ENCODE data around the gene COL4A2.

The COL4A2 gene

DNA sequence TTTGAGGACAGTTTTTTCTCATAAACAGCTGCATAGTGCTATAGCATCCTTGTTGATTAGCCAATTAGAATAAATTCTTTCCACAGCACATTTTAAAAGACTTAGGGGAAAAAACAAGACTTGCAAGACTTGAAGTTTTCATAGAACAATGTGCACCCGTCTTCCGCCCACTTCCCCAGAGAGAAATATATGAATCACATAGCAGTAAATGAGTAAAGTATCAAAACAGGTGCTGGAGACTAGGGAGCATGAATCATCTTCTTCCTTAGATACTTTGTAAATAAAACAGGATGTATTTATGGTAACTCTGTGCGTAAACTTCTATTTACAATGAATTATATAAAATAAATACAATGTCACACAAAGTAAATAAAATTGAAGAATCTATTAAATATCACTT is 75.1 kb downstream of the COL4A2 start:
- DNase-seq: no peak

DNA sequence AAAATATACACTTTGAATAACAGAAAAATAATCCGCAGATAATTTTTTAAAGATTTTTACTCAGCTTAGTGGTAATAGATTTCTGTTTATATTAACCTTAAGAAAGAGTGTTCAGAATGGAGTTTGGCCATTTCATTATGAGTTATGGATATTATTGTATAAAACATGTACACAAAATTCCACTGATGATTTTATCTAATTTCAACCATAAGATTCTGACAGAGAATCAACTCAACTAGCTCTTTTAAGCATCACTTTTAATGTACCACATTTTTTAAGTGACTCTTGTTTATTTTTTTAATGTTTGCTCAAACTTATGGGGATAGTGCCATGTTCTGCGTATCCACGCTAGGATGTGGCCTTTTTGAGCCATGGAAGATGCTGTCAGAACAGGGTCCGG is 75.7 kb downstream of the COL4A2 start:
- Histone ChIP-seq H3K27me3 (ENCODE audit: insufficient read depth, low read depth, severe bottlenecking) (no peaks in the 10 kb centered on the region), H3K9me3 (ENCODE audit: severe bottlenecking) (peaks cover 4% of the 10 kb centered on the region), H3K36me3 (no peaks in the 10 kb centered on the region), H3K4me3 (ENCODE audit: low read depth, low read length) (no peak overlapping the region), H3K27ac (no peak overlapping the region)
- TF ChIP-seq, protein P1, sequence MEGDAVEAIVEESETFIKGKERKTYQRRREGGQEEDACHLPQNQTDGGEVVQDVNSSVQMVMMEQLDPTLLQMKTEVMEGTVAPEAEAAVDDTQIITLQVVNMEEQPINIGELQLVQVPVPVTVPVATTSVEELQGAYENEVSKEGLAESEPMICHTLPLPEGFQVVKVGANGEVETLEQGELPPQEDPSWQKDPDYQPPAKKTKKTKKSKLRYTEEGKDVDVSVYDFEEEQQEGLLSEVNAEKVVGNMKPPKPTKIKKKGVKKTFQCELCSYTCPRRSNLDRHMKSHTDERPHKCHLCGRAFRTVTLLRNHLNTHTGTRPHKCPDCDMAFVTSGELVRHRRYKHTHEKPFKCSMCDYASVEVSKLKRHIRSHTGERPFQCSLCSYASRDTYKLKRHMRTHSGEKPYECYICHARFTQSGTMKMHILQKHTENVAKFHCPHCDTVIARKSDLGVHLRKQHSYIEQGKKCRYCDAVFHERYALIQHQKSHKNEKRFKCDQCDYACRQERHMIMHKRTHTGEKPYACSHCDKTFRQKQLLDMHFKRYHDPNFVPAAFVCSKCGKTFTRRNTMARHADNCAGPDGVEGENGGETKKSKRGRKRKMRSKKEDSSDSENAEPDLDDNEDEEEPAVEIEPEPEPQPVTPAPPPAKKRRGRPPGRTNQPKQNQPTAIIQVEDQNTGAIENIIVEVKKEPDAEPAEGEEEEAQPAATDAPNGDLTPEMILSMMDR (IDR thresholded peaks at IDR 0.05; ENCODE audit: low read depth, low read length): no peak
- no peak for DNase-seq

More for the DNA sequence above, 75.1 kb downstream of the COL4A2 start:
- Histone ChIP-seq H3K27ac (no peak overlapping the region), H3K9me3 (ENCODE audit: severe bottlenecking) (peaks cover 4% of the 10 kb centered on the region), H3K36me3 (no peaks in the 10 kb centered on the region), H3K4me3 (ENCODE audit: low read depth, low read length) (no peak overlapping the region), H3K27me3 (ENCODE audit: insufficient read depth, low read depth, severe bottlenecking) (no peaks in the 10 kb centered on the region)
- TF ChIP-seq, protein P1 (IDR thresholded peaks at IDR 0.05; ENCODE audit: low read depth, low read length): no peak

DNA sequence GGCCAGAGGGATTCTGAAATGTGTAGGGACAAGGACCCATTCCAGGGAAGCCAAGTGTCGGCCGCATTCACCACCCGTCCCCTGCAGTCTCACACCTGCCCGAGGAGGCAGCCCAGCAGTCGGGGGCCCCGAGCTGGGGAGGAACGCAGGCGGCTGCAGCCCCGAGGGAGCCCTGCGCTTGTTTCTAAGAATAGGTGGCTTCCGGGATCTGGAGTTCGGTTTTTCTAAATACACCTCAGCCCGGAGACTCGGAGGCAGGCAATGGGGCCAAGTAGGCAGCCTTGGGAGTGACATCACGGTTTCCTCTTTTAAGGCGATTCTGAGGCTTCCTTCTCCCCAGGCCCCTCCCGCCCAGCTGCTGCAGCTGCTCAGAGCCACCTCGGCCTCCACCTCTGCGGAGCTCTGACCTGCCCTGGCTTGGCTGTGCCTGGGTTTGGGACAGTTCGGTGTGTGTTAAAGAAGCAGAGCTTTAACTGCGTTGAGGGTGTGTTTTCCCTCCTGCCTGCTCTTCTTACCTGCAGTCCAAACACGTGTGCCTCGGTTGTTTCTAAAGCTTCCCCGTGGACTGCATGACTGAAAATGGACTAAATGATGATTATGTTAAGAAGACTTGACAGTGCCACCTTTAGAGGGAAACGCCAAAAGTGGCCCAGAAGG is 80.5 kb downstream of the COL4A2 start:
- TF ChIP-seq, protein P1 (IDR thresholded peaks at IDR 0.05; ENCODE audit: low read depth, low read length): no peak
- no peak for DNase-seq
- Histone ChIP-seq H3K27ac (no peak overlapping the region), H3K9me3 (ENCODE audit: severe bottlenecking) (peaks cover 4% of the 10 kb centered on the region), H3K36me3 (0 out of 2 replicates have a peak, but pooled peaks cover 3% of the 10 kb centered on the region), H3K27me3 (ENCODE audit: insufficient read depth, low read depth, severe bottlenecking) (no peaks in the 10 kb centered on the region), H3K4me3 (ENCODE audit: low read depth, low read length) (no peak overlapping the region)

DNA sequence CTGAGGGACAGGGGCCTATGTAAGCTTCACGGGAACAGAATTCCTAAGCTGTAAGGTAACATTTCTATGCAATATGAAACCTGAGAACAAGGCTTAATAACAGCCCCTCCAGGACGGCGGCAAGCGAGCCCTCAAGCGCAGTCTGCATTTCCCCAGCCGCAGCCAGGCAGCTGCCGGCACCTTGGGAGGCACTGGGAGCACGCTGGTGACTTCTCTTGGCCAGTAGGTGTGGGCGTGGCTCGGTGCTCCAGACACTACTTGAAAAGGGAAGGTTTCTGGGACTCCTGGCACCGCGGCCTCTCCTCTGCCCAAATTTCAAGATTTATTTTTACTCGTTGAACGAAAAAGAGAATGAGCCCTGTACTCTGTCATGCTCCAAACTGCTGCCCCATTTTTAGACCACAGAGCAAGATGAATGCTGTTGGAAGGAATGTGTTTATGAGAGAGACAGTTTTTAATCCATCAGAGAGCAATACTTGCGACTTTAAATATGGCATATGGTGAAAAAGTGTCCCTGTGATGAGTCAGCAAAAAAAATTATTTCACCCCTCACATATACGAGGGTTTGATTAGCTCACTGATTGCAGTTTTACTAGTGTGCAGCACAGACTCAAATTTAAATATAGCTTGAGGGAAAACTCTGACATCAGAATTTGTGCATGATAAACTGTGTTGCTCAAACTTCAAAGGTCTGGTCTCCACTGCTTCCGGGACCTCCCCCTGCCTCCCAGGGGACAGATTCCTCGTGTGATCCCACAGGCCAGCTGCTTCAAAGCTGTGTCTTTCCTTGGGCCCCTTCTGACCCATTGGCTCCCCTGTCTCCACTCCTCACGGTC is 81.2 kb downstream of the COL4A2 start:
- H3K27ac ChIP-seq: no peak overlapping the region
- TF ChIP-seq, protein P1 (IDR thresholded peaks at IDR 0.05; ENCODE audit: low read depth, low read length): no peak
- H3K36me3 ChIP-seq: 0 out of 2 replicates have a peak, but pooled peaks cover 3% of the 10 kb centered on the region
- no peaks in the 10 kb centered on the region for H3K27me3 ChIP-seq (ENCODE audit: insufficient read depth, low read depth, severe bottlenecking)
- DNase-seq: no peak
- peaks cover 4% of the 10 kb centered on the region for H3K9me3 ChIP-seq (ENCODE audit: severe bottlenecking)
- no peak overlapping the region for H3K4me3 ChIP-seq (ENCODE audit: low read depth, low read length)

DNA sequence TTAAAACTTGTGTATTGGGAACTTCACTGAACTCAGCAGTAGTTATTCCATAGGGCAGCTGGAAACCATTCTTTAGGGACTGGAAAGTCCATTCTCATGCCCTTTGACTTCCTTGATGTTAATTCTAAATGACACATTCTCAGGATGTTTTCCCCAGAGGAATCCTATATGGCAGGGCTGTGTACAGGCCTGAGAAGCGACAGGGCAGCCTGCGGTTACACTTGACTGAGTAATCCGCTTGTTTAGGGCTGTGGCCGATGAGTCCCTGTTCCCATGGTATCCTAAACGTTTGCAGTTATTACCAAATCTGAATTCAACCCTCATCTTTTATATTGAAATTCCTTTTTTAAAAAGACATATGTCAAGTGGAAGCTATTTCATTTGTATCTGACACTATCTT is 83.5 kb downstream of the COL4A2 start:
- Histone ChIP-seq H3K27ac (no peak overlapping the region), H3K4me3 (ENCODE audit: low read depth, low read length) (no peak overlapping the region), H3K9me3 (ENCODE audit: severe bottlenecking) (peaks cover 4% of the 10 kb centered on the region), H3K27me3 (ENCODE audit: insufficient read depth, low read depth, severe bottlenecking) (no peaks in the 10 kb centered on the region), H3K36me3 (0 out of 2 replicates have a peak, but pooled peaks cover 3% of the 10 kb centered on the region)
- DNase-seq: no peak
- TF ChIP-seq, protein P1 (IDR thresholded peaks at IDR 0.05; ENCODE audit: low read depth, low read length): no peak

Data from WERI-Rb-1 (cell line).